KMS-11 (cell line): Measurements from ENCODE around the gene BLOC1S4.

Experiments
- H2AFZ ChIP-seq: fragments of 200-600 bp; sonication (generic); 2 replicates; pipeline ENCODE4 v1.6.1; 2016; ENCODE audit warnings: antibody characterized with exemption, mixed run types, low read depth
- H3K27ac ChIP-seq: fragments of 200-600 bp; sonication (generic); 2 replicates; pipeline ENCODE4 v1.6.1; 2016; ENCODE audit warnings: mild to moderate bottlenecking, mixed run types
- H3K27me3 ChIP-seq: fragments of 200-600 bp; sonication (generic); 2 replicates; pipeline ENCODE4 v1.6.1; 2017; ENCODE audit warnings: mild to moderate bottlenecking, low read depth, mixed run types, moderate library complexity; ENCODE audit not compliant: insufficient read depth
- H3K36me3 ChIP-seq: fragments of 200-600 bp; sonication (generic); 2 replicates; pipeline ENCODE4 v1.6.1; 2017; ENCODE audit warnings: mild to moderate bottlenecking, mixed run types; ENCODE audit not compliant: insufficient read depth
- H3K4me1 ChIP-seq: fragments of 200-600 bp; sonication (generic); 2 replicates; pipeline ENCODE4 v1.6.1; 2016; ENCODE audit warnings: mild to moderate bottlenecking, low read depth, mixed run types; ENCODE audit not compliant: poor library complexity, severe bottlenecking
- H3K4me2 ChIP-seq: fragments of 200-600 bp; sonication (generic); 2 replicates; pipeline ENCODE4 v1.7.0; 2016; ENCODE audit warnings: mild to moderate bottlenecking, mixed run types
- H3K4me3 ChIP-seq: fragments of 200-600 bp; sonication (generic); IDR thresholded peaks from 2 replicates; pipeline ENCODE4 v1.6.1; 2017; ENCODE audit warnings: low read depth, low read length, mixed read lengths; ENCODE audit not compliant: insufficient read depth
- H3K79me2 ChIP-seq: fragments of 200-600 bp; sonication (generic); 2 replicates; pipeline ENCODE4 v1.6.1; 2016; ENCODE audit warnings: low read depth, mixed run types; ENCODE audit not compliant: insufficient read depth
- H3K9ac ChIP-seq: fragments of 200-600 bp; sonication (generic); 2 replicates; pipeline ENCODE4 v1.6.1; 2016; ENCODE audit warnings: mild to moderate bottlenecking, mixed run types
- H4K20me1 ChIP-seq: fragments of 200-600 bp; sonication (generic); 2 replicates; pipeline ENCODE4 v1.6.1; 2016; ENCODE audit warnings: mild to moderate bottlenecking, mixed run types; ENCODE audit not compliant: insufficient read depth
- TF ChIP-seq, protein P1 (sequence below): fragments of 200-600 bp; sonication (generic); conservative IDR thresholded peaks from 2 replicates; pipeline ENCODE4 v1.6.1; 2017; ENCODE audit warnings: low read depth, mild to moderate bottlenecking, antibody characterized with exemption, low read length, moderate library complexity, mixed read lengths

BLOC1S4 gene

DNA sequence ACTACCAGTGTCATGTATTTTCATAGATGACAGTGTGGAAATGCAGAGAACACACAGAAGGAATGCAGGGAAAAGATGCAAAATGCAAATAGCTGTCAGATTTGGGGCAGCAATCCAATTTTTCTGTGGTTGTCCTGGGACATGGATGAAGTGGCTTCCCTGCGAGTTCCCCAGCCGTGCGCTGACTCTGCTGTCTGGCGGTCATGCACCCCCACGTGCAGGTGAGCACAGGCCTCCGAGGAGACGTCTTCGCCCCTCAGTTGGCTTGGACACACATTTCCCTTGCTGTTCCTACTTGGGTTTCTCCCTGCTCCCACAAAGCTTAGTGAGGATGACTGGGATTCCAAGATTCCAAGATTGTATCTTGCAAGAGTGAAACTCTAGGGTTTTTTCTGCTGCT is 24.4 kb downstream of the BLOC1S4 start:
- TF ChIP-seq, protein P1, sequence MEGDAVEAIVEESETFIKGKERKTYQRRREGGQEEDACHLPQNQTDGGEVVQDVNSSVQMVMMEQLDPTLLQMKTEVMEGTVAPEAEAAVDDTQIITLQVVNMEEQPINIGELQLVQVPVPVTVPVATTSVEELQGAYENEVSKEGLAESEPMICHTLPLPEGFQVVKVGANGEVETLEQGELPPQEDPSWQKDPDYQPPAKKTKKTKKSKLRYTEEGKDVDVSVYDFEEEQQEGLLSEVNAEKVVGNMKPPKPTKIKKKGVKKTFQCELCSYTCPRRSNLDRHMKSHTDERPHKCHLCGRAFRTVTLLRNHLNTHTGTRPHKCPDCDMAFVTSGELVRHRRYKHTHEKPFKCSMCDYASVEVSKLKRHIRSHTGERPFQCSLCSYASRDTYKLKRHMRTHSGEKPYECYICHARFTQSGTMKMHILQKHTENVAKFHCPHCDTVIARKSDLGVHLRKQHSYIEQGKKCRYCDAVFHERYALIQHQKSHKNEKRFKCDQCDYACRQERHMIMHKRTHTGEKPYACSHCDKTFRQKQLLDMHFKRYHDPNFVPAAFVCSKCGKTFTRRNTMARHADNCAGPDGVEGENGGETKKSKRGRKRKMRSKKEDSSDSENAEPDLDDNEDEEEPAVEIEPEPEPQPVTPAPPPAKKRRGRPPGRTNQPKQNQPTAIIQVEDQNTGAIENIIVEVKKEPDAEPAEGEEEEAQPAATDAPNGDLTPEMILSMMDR: no peak

DNA sequence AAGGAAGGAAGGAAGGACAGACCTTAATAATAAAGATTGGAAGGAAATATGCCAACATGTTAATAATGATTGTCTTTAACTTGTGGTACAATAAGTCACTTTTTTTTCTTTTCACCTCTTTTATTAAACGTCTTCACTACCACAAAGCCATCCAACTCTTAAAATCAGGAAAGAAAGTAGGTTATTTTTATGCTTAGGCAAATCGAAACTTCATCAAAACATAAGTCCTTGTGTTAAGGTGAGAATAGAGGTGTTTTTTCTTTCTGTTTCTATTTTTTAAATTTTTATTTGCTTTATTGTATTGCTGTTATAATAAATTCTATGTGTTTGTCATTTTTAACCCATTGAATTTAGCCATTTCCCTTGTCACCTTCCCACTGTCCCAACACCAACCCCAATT is 26.5 kb downstream of the BLOC1S4 start:
- Histone ChIP-seq H3K36me3 (no peaks in the 10 kb centered on the region), H3K9ac (no peak overlapping the region), H2AFZ (no peak overlapping the region), H3K4me2 (no peak overlapping the region), H3K4me3 (no peak overlapping the region), H3K79me2 (no peaks in the 10 kb centered on the region), H4K20me1 (no peaks in the 10 kb centered on the region), H3K4me1 (no peaks in the 10 kb centered on the region), H3K27ac (no peak overlapping the region), H3K27me3 (no peaks in the 10 kb centered on the region)
- TF ChIP-seq, protein P1: no peak

More for the DNA sequence above, 24.4 kb downstream of the BLOC1S4 start:
- no peaks in the 10 kb centered on the region for H3K79me2 ChIP-seq
- H2AFZ ChIP-seq: no peak overlapping the region
- H3K4me2 ChIP-seq: no peak overlapping the region
- no peaks in the 10 kb centered on the region for H3K36me3 ChIP-seq
- H3K4me3 ChIP-seq: no peak overlapping the region
- no peaks in the 10 kb centered on the region for H4K20me1 ChIP-seq
- no peak overlapping the region for H3K27ac ChIP-seq
- no peak overlapping the region for H3K9ac ChIP-seq
- no peaks in the 10 kb centered on the region for H3K4me1 ChIP-seq
- H3K27me3 ChIP-seq: no peaks in the 10 kb centered on the region

DNA sequence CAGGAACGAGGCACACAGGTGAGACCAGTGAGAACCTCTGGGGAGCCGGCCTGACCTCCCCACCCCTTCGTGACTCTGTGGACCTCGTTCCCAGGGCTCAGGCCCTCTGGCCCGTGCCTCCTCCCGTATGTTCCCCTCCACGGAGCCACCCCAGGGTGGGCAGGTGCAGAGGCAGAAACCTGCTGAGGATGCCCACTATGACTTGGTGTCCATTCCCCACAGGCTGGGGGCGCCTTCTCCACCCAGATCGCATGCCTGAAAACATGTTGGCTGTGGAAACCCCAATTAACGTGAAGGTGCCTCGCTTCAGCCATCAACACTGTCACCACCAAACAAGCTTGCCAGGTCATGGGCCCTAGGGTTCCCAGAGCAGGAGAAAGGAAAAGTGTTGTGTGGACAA is 27.0 kb downstream of the BLOC1S4 start:
- Histone ChIP-seq H3K79me2 (no peaks in the 10 kb centered on the region), H2AFZ (no peak overlapping the region), H3K4me3 (no peak overlapping the region), H3K27me3 (no peaks in the 10 kb centered on the region), H3K27ac (no peak overlapping the region), H3K4me1 (no peaks in the 10 kb centered on the region), H4K20me1 (no peaks in the 10 kb centered on the region), H3K4me2 (no peak overlapping the region), H3K36me3 (no peaks in the 10 kb centered on the region), H3K9ac (no peak overlapping the region)
- TF ChIP-seq, protein P1: no peak

DNA sequence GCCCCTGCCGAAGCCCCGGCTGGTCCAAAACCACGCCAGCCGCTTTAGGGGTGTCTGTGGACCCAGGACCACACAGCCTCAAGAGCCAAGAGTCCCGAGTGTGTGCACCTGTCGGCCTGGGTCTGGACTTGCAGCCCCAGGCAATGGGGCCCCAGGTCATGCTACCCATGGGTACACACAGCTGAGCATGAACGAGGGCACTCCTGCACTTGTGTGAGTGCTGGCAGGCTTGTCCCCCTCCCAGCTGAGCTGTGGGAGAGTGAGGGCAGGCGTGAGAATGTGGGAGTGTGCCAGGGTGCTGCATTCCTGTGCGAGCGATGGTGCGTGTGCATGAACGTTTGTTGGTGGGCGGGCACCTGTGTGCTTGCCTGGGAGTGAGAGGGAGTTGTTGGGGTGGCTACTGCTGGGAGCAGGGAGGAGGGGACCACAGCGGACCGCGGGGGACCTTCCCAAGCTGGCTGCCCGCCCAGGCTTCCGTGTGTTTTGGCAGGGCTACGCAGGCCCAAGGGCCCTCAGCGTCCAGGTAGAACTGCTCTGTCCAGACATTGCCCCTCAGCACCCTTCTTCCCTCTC is 30.8 kb downstream of the BLOC1S4 start:
- no peaks in the 10 kb centered on the region for H3K27me3 ChIP-seq
- no peaks in the 10 kb centered on the region for H3K36me3 ChIP-seq
- no peak overlapping the region for H3K4me3 ChIP-seq
- H3K4me1 ChIP-seq: no peaks in the 10 kb centered on the region
- TF ChIP-seq, protein P1: no peak
- H2AFZ ChIP-seq: no peak overlapping the region
- H4K20me1 ChIP-seq: no peaks in the 10 kb centered on the region
- H3K4me2 ChIP-seq: no peak overlapping the region
- no peak overlapping the region for H3K9ac ChIP-seq
- no peak overlapping the region for H3K27ac ChIP-seq
- H3K79me2 ChIP-seq: no peaks in the 10 kb centered on the region
